Prostate gland (tissue), 2 donors: Measurements from ENCODE around the gene SLCO3A1.

Experiments used
- CTCF ChIP-seq, 4 experiments: fragments of 200-600 bp in 2 of 4; fragments of 450-650 bp in 2 of 4; sonication (generic) in 2 of 4; IDR thresholded peaks; 1 replicate in 3 of 4; 2 replicates in 1 of 4; pipeline ENCODE4 v1.5.1; 2016 to 2019; ENCODE audit warnings: antibody characterized with exemption in 4 of 4, mild to moderate bottlenecking in 2 of 4, moderate library complexity in 2 of 4
- POLR2A ChIP-seq: fragments of 450-650 bp; IDR thresholded peaks from one replicate; pipeline ENCODE4 v1.6.1; 2016; ENCODE audit warnings: antibody characterized with exemption, mild to moderate bottlenecking
- POLR2AphosphoS5 ChIP-seq: sonication (generic); formaldehyde crosslinking; IDR thresholded peaks from one replicate; pipeline ENCODE4 v1.6.1; 2017; ENCODE audit warnings: antibody characterized with exemption

GRCh38 chr15:92092289-92093105 is 239.0 kb downstream of the SLCO3A1 start:
- TF ChIP-seq CTCF (IDR thresholded peaks at IDR 0.05) (no peak), POLR2AphosphoS5 (no peak), POLR2A (no peak)
